ENCODE measurements around the gene MYRIP.
"Not testable (repeated sequence)": the region's sequence is repeated elsewhere in the genome, so short reads cannot be mapped to it uniquely, and the experiment has no call there.

The MYRIP gene

GRCh38 chr3:40045051-40045450, 235.6 kb downstream of the MYRIP start:
- no peak for DNase-seq

GRCh38 chr3:40046149-40046548, 236.7 kb downstream of the MYRIP start:
- no peak for DNase-seq

DNA sequence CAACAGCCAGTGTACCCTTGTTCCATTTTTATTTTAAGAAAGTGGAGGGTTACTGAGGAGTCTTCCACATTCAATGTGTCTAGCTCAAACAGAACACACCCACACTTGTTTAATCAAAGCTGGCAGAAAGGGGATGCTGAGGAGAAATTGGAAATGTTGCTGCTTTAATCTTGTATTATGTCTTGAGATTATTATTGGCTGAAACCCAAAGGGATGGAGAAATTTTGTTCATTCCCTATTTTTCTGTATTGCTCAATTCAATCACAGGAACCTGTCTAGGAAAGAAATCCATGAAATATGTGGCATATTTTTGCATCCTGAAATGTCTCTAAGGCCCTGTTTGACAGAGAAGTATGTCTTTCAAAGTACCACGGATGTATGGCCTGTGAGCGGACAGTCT, 238.0 kb downstream of the MYRIP start:
- no peak for DNase-seq

DNA sequence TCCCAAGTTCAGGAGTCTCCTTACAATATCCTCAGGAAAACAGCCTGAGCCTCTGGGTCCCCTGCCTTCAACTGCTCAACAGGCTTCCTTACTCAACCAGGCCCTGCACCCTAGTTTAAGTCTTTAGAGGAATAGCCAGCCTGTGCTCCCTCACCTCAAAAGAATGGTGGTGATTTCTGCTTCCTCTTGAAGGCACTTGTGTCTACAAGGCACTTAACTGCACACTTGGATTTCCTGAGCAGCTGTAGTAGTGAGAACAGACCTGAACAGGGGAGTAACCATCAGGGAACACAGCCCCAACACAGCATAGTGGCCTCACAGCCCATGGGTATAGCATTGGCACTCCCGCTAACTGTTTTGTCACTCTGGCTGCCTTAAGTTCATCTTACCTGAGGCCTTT, 244.3 kb downstream of the MYRIP start:
- no peak for DNase-seq

DNA sequence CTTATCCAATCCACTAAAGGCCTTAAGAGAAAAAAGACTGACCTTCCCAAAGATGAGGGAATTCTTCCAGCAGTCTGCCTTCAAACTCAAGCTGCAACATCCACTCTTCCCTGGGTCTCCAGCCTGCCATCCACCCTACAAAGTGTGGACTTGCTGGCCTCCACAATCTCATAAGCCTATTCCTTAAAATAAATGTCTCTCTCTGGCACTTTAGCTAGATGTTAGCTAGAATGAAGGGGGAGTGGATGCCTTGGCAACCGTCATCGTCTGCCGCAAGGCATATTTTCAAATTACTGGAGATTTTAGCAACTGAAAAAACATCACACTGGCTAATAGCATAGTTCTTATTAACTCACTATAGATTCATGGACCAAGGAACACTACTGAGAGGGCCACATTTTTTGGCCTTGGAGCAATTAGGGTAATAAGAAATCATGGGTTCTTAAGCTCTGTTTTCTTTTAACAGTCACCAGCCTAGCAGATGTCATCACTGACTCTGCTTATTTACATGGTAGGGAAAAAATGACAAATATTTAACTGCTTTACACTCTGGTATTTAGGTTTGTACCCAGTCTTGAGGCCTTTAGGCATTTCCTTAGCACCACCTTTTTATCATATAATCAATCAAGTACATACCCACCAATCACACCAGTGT, 245.3 kb downstream of the MYRIP start:
- DNase-seq, result no peak

GRCh38 chr3:40055361-40055760, 246.0 kb downstream of the MYRIP start:
- DNase-seq, result no peak

GRCh38 chr3:40055956-40056355, 246.5 kb downstream of the MYRIP start:
- no peak for DNase-seq

- no peak for DNase-seq
These were observed 247.7 kb downstream of the MYRIP start for GRCh38 chr3:40057077-40057476.

DNA sequence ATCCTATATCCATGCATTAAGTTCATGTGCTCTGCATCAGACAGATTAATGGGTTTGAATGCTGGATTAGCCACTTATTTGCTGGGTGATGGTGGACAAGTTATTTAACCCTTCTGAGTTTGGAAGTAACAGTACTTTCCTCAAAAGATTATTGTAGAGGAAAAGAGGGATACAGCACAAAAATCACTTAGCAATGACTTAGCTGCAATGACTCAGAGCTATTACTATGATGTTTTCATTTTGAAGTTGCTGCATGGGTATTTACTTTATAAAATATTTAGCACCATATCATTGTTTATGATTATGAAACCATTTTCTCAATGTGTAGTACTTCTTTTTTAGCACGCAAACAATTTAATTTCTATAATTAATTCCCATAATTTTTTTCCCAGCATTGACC, 248.4 kb downstream of the MYRIP start:
- DNase-seq, result no peak

GRCh38 chr3:40068636-40069035, 259.2 kb downstream of the MYRIP start:
- no peak for DNase-seq

- DNase-seq, result no peak
These were observed 261.4 kb downstream of the MYRIP start for GRCh38 chr3:40070816-40071215.

DNA sequence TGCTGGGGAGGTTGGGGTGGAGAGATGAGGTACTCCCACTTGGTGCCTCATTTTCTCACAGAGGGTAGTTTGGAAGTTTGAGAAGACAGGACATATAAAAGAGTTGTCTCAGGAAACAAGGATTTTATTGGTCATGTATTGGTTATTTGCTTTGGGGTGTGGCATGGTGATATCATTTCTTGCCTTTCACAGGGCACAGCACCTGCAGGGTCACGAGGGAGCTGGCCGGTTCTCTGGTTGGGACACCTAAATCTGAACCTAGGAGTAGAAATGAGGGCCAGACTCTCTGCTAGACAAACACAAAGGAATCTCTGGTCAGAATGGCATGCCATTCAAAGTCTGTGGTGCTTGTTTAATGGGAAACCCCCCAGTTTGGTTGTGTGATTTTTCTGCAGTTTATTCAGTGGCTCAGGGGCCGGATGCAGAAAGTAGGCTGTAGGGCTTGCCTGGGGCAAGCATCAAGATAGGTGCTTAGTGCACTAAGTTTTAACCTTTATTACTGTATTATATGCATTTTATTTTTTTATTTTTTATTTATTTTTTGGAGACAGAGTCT, 262.4 kb downstream of the MYRIP start:
- no peak for DNase-seq

DNA sequence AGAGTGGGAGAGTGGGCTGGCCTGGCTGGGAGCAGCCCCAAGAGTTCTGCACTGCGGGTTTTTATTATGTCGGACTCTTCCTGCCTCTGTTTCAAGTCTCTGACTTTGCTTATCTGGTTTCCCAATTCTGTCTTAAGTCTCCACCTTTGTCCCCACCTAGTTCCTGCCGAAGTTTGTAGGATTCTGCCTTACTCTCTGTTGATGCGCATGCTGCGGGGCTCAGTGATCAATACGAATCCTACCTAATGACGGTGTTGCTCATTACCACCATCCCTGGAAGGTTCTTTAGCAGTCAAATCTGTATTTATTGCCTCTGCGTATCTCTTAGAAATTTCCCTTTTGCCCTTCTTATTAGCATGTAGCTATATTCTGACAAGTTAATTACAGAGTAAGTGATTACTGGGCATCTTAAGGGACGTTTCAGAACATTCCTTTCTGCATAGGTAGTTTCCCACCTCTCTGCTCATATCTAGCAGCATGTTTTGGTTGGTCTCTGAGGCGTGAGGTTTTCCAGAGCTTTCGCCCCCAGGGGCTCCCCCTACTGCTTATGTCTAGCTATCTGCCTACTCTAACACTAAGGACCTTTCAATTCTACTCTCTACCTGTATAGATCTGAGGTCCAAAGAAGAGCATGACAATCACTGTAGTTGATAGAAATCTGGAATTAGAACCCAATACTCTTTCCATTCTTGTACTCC, 264.1 kb downstream of the MYRIP start:
- DNase-seq, result no peak

DNA sequence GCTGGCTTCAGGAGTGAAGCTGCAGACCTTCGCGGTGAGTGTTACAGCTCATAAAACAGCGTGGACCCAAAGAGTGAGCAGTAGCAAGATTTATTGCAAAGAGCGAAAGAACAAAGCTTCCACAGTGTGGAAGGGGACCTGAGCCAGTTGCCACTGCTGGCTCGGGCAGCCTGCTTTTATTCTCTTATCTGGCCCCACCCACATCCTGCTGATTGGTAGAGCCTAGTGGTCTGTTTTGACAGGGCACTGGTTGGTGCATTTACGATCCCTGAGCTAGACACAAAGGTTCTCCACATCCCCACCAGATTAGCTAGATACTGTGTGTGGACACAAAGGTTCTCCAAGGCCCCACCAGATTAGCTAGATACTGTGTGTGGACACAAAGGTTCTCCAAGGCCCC, 267.7 kb downstream of the MYRIP start:
- not testable (repeated sequence) for DNase-seq

DNA sequence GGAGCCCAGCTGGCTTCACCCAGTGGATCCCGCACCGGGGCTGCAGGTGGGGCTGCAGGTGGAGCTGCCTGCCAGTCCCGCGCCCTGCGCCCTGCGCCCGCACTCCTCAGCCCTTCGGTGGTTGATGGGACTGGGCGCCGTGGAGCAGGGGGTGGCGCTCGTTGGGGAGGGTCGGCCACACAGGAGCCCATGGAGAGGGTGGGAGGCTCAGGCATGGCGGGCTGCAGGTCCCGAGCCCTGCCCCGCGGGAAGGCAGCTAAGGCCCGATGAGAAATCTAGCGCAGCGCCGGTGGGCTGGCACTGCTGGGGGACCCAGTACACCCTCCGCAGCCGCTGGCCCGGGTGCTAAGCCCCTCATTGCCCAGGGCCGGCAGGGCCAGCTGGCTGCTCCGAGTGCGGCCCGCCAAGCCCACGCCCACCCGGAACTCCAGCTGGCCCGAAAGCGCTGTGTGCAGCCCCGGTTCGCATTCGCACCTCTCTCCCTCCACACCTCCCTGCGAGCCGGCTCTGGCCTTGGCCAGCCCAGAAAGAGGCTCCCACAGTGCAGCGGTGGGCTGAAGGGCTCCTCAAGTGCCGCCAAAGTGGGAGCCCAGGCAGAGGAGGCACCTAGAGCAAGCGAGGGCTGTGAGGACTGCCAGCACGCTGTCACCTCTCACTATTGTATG, 268.6 kb downstream of the MYRIP start:
- not testable (repeated sequence) for DNase-seq

DNA sequence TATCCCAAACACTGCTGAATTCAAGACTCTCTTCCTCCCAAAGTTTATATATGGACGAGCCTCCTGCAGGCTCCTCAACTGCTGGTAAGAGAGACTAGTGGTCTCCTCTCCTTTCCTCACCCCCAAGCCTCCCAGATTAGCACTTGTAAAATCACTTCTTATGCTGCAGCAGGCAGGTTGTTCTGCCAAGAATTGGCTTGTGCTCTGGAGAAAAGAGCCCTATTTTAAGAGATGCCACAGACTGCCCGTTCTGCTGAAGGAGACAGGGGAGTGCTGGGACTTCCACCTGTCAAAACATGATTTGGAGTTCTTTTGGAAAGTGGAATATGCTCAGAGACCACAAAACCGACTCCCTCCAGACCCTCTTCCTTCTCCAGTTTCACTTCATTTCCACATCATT, 269.2 kb downstream of the MYRIP start:
- DNase-seq, result no peak

DNA sequence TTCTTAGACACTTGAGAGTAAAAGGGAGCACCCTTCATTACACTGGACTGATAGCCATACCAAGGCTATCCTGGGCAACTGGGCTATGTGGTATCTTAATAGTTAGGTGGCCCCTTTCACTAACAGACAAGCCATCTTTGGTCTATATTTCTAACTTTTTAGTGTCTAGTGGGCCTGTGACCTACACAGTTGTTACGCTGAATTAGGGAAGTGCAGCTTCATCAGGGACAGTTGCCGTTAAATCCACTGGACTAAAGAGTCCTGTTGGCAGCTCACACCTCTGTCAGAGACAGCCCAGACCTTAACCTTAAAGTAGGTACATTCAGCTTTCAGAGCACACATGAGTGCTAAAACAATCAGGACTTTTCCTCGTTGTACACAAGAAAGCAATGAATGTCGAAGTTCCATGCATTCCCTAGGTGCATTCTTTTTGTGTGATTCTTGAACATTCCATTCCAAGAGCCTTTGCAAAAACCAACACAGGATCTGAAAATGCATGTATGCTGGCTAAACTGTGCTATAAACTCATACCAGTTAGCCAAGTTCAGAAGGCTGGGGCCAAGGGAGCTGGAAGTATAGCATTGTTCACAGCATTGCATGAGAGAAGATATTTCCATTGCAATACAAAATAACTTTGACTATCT, 269.9 kb downstream of the MYRIP start:
- no peak for DNase-seq

DNA sequence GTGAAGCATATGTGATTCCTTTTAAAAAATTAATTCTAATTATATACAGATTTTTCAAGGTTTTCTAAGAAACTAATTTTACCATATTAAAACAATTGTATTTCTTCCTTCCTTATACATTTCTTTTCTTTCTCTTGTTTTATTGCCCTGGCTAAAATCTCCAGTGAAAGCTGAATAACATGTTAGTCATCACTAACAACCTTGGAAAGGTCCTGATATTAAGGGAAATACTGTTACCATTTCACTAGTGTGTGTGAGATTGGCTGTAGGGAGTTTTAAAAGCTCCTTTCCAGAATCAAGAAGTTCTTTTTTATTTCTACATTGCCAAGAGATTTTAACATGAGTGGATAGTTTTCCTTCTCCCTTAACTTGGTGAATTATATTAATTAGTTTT, 270.4 kb downstream of the MYRIP start:
- DNase-seq, result no peak

GRCh38 chr3:40083066-40083465, 273.7 kb downstream of the MYRIP start:
- no peak for DNase-seq

- DNase-seq, result not testable (repeated sequence)
These were observed 275.0 kb downstream of the MYRIP start for GRCh38 chr3:40084424-40084823.

- DNase-seq, result no peak
These were observed 277.8 kb downstream of the MYRIP start for GRCh38 chr3:40086890-40087883.

DNA sequence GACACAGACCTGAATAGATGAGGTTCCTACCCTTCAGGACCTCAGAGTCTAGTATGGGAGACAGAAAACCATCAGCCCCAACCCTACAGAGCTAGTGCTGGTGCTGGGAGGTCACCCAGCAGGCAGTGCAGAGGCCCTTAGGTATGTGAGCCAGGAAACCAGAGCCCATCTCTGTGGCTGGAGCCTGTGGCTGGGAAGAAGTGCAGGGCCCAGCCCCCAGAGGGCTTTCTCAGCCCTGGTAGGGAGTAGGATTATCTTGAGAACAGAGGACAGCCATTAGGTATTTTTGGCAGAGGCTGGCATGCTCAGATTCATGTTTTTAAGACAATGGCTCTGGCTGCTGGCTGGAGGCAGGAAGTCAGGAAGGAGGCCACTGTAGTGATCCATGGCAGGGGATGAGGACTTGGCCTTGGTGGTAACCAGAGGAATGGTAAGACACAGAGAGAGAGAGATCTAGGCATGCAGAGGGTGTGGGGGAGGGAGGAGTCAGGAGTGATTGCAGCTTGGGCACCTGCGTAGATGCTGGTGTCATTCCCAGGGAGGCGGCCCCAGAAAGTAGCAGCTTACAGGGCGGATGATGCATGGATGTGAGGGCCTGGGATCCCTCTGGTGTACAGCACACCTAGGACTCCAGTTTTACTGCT, 279.2 kb downstream of the MYRIP start:
- DNase-seq, result no peak
